HEK293T (cell line): ENCODE measurements around the gene RBM28.

Experiments
- ARNT ChIP-seq: fragments of 450-650 bp; IDR thresholded peaks from 2 replicates; pipeline ENCODE4 v1.6.1; 2017; ENCODE audit warnings: mild to moderate bottlenecking
- SP1 ChIP-seq: fragments of 450-650 bp; IDR thresholded peaks from 2 replicates; pipeline ENCODE4 v1.6.1; 2017
- SUZ12 ChIP-seq: fragments of 450-650 bp; IDR thresholded peaks from 2 replicates; pipeline ENCODE4 v1.6.1; 2016; ENCODE audit warnings: mild to moderate bottlenecking

GRCh38 chr7:128287556-128287955, 56.2 kb downstream of the RBM28 start:
- TF ChIP-seq ARNT (no peak), SP1 (no peak), SUZ12 (no peak)
